ENCODE data around the gene CYP26A1.

CYP26A1 gene

GRCh38 chr10:93123766-93124165 is 50.1 kb downstream of the CYP26A1 start:
- no peak for DNase-seq (ENCODE audit: low read depth in 2 of 2)

GRCh38 chr10:93124580-93125318 is 51.1 kb downstream of the CYP26A1 start:
- no peak for DNase-seq (ENCODE audit: low read depth in 2 of 2)

- DNase-seq (ENCODE audit: low read depth in 2 of 2): no peak
Observed at GRCh38 chr10:93125966-93126365, 52.3 kb downstream of the CYP26A1 start.

- no peak for DNase-seq (ENCODE audit: low read depth in 2 of 2)
Observed at GRCh38 chr10:93126483-93127052, 52.9 kb downstream of the CYP26A1 start.
